Progenitor cell of endocrine pancreas (in vitro differentiated cells): ENCODE results near the gene FRMD4B. TPM values are rescaled to one million over a fixed set of nuclear protein-coding genes. Genes with fewer than 3 reads are reported as not detected.

ENCODE experiments used
- DNase-seq: peaks from one replicate; pipeline ENCODE4 v3.0.0; 2021; ENCODE audit warnings: low spot score; ENCODE audit not compliant: unreplicated experiment
- H3K27ac Mint-ChIP-seq: 2 replicates; pipeline ENCODE4 v1.8.0; 2021; ENCODE audit warnings: mild to moderate bottlenecking, moderate library complexity, mixed read lengths
- H3K27me3 Mint-ChIP-seq: 2 replicates; pipeline ENCODE4 v1.8.0; 2021; ENCODE audit warnings: mixed read lengths
- H3K36me3 Mint-ChIP-seq: 2 replicates; pipeline ENCODE4 v1.8.0; 2022; ENCODE audit warnings: mixed read lengths; ENCODE audit not compliant: insufficient read depth
- H3K4me1 Mint-ChIP-seq: 2 replicates; pipeline ENCODE4 v1.8.0; 2021; ENCODE audit warnings: low read depth, mixed read lengths
- H3K4me3 Mint-ChIP-seq: 2 replicates; pipeline ENCODE4 v1.8.0; 2021; ENCODE audit warnings: low read depth, mild to moderate bottlenecking, moderate library complexity, mixed read lengths
- H3K9me3 Mint-ChIP-seq: 2 replicates; pipeline ENCODE4 v1.8.0; 2021; ENCODE audit warnings: low read depth, mixed read lengths
- total RNA-seq: library from RNA; stranded (reverse); gene quantifications from 2 replicates; pipeline ENCODE4 v1.2.1, GENCODE V29; 2021
- TF ChIP-seq, protein P1 (sequence below): fragments of 200-600 bp; sonication (generic); IDR thresholded peaks from one replicate; pipeline ENCODE4 v1.5.0; 2021; ENCODE audit warnings: antibody characterized with exemption, mild to moderate bottlenecking; ENCODE audit not compliant: unreplicated experiment

The FRMD4B gene
- total RNA-seq, 1 donor from 2014 or later: 41.6 TPM

DNA sequence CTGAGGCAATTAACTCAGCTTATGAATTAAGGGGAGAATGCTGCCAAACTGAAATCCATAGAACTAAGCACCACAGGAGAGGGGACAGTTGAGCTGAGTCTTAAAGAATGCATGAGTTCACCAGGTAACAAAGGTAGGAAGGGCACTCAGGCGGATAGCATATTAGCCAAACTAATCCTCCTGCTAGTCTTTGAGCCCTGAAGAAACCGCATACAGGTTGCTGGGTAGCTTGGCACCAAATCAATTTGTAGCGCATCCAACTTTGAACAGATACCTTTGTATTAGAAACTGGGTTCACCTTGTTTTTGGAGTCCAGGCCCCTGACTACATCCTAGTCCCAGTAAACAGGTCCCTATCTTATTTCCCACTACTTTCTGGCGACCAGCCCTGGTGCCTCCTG is 93.7 kb downstream of the FRMD4B start:
- Mint-ChIP-seq H3K9me3 (no peaks in the 10 kb centered on the region), H3K4me3 (no peak overlapping the region), H3K4me1 (peaks cover 29% of the 10 kb centered on the region), H3K27ac (no peak overlapping the region), H3K36me3 (peaks cover 2% of the 10 kb centered on the region), H3K27me3 (no peaks in the 10 kb centered on the region)
- DNase-seq: no peak
- TF ChIP-seq, protein P1, sequence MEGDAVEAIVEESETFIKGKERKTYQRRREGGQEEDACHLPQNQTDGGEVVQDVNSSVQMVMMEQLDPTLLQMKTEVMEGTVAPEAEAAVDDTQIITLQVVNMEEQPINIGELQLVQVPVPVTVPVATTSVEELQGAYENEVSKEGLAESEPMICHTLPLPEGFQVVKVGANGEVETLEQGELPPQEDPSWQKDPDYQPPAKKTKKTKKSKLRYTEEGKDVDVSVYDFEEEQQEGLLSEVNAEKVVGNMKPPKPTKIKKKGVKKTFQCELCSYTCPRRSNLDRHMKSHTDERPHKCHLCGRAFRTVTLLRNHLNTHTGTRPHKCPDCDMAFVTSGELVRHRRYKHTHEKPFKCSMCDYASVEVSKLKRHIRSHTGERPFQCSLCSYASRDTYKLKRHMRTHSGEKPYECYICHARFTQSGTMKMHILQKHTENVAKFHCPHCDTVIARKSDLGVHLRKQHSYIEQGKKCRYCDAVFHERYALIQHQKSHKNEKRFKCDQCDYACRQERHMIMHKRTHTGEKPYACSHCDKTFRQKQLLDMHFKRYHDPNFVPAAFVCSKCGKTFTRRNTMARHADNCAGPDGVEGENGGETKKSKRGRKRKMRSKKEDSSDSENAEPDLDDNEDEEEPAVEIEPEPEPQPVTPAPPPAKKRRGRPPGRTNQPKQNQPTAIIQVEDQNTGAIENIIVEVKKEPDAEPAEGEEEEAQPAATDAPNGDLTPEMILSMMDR: no peak

DNA sequence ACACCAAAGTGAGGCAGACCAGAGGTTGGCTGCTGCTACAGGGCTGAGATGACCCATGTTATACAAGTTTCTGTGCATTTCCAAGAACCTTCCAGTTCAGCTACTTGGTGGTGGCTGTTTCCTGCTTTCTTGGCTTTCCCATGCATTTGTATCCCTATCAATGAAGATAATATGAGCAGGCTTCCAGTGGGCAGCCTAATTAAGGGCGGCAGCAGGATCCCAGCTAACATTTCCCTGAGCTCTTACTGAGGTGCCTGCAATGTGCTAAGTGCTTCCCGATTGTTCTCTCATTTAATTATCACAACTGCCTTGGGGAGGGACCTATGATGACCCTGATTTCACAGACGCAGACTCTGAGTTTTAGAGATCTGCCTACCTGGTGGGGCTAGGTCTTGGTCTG is 95.5 kb downstream of the FRMD4B start:
- H3K27ac Mint-ChIP-seq: no peak overlapping the region
- TF ChIP-seq, protein P1: no peak

DNA sequence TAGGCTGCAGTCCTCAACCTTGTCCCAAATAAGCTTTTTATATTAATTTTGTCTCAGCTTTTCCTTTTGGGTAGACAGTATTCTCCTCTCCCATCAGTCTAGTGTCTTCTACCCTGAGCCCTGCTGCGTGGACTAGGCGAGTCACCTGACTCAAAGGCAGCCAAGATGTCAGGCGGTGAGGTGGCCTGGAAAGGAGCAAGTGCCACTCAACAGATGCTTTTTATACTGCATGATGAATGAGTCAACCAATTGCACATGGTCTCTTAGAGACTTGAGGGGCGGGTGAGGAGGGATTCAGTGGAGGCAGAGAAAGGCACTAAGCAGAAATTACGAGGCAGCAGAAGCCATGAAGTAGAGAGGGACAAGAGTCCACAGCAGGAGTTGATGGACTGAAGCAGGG is 95.9 kb downstream of the FRMD4B start:
- no peak overlapping the region for H3K4me3 Mint-ChIP-seq

More for the DNA sequence above, 95.5 kb downstream of the FRMD4B start:
- no peak overlapping the region for H3K4me3 Mint-ChIP-seq
- peaks cover 29% of the 10 kb centered on the region for H3K4me1 Mint-ChIP-seq
- DNase-seq: no peak
- no peaks in the 10 kb centered on the region for H3K27me3 Mint-ChIP-seq
- H3K36me3 Mint-ChIP-seq: peaks cover 8% of the 10 kb centered on the region
- no peaks in the 10 kb centered on the region for H3K9me3 Mint-ChIP-seq

DNA sequence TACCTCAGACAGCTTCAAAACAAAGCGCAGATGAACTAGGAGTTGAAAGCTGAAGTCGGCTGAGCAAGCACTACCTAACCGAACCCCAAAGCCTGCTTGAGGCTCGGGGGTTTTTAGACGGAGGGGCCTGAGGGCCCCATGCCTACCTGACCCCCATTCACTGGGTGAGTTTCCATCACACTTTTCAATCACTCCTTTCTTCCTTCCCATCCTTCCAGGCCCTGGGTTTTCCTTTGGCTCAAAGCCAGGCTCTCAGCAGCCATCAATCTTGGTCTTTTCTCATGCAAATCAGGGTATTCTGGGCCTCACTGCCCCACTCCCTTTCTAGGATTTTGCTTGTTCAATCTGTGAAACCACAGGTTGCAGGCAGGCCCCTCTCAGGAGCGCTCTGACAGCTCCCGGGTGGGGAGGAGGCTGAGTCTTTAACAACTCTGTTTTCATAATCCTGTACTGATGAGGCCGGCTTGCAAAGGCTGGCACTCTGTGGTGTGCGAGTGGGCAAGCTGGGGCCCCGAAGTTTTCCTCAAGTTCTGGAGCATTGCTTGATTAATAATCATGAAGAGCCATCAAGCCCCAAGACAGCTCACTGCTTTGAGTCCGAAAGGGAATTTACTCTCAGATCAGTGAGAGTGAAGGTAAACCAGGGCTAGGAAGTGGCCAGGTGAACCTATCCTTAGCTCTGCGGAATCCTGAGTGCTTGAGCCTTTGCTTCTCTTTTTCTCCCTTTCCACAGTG is 97.6 kb downstream of the FRMD4B start:
- H3K27me3 Mint-ChIP-seq: no peaks in the 10 kb centered on the region
- peaks cover 29% of the 10 kb centered on the region for H3K4me1 Mint-ChIP-seq
- H3K27ac Mint-ChIP-seq: peak overlapping the region; percentile 81
- H3K9me3 Mint-ChIP-seq: no peaks in the 10 kb centered on the region
- peak overlapping the region; percentile 1 for H3K4me3 Mint-ChIP-seq
- peaks cover 9% of the 10 kb centered on the region for H3K36me3 Mint-ChIP-seq
- TF ChIP-seq, protein P1: no peak
- DNase-seq: no peak

More for the DNA sequence above, 95.9 kb downstream of the FRMD4B start:
- Mint-ChIP-seq H3K27ac (no peak overlapping the region), H3K4me1 (peaks cover 29% of the 10 kb centered on the region), H3K9me3 (no peaks in the 10 kb centered on the region), H3K27me3 (no peaks in the 10 kb centered on the region), H3K36me3 (peaks cover 9% of the 10 kb centered on the region)
- DNase-seq: no peak
- TF ChIP-seq, protein P1: no peak

DNA sequence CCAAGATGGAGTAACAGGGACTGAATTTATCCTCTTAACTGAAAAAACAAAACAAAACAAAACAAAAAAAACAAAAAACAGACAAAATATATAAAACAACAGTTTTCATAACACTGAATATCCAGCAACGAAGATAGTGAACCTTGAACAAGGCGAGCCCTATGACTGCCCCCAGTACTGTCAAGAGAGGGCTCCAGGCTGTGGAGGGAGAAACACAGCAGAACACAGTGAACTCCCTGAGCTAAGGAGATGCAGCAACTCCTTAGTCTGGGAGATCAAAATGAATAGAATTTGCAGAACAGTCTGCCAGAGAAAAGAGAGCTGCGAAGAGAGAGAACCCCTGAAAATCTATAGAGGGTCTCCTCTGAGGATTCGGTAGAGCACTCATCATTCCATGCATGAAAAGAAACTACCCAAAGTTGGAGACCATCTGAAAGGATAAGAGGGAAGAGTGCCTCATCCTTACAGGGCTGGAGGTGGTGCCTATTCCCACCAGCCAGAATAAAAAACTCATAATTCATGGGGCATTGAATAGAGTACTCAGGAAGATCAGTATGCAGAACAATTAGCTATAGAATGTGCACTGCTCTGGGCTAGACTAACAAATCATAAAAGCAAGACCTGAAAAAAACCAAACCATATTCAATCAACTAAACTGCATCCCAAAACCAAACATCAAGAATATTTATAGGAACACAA is 101.8 kb downstream of the FRMD4B start:
- no peak overlapping the region for H3K4me3 Mint-ChIP-seq
- no peak overlapping the region for H3K27ac Mint-ChIP-seq
- no peaks in the 10 kb centered on the region for H3K27me3 Mint-ChIP-seq
- H3K36me3 Mint-ChIP-seq: peaks cover 9% of the 10 kb centered on the region
- DNase-seq: no peak
- no peaks in the 10 kb centered on the region for H3K9me3 Mint-ChIP-seq
- H3K4me1 Mint-ChIP-seq: peaks cover 26% of the 10 kb centered on the region
- TF ChIP-seq, protein P1: no peak
